A549 (cell line): Measurements from ENCODE around the gene SPPL3. TPM values are rescaled to one million over a fixed set of nuclear protein-coding genes. Genes with fewer than 3 reads are reported as not detected.

Experiments used
- ATAC-seq, 2 experiments: fragments of 200-7000 bp in 1 of 2; fragments of >200 bp in 1 of 2; cut with Nextera tagmentation in 1 of 2; cut with Tn5 transposase in 1 of 2; 3 replicates each; pipeline versions ENCODE4 v1.8.0 to v1.9.1; 2018 to 2020; ENCODE audit warnings: mild to moderate bottlenecking in 1 of 2, moderate library complexity in 1 of 2
- CTCF ChIA-PET: fragments of 300-600 bp; sonication (Branson Sonifier 250); formaldehyde crosslinking; extraction: SDS; loops from one replicate; lab custom pipeline; 2021; ENCODE audit warnings: antibody characterized with exemption, inconsistent platforms; lab: Yijun Ruan, JAX
- POLR2A ChIA-PET: fragments of 350-600 bp; formaldehyde crosslinking; extraction: SDS; loops from one replicate; lab custom pipeline; 2021; ENCODE audit warnings: antibody characterized with exemption, inconsistent platforms; lab: Yijun Ruan, JAX
- DNase-seq, 2 experiments: peaks; one replicate each; pipeline versions ENCODE4 v3.0.0 to v3.0.0-alpha.2; 2011 to 2016; ENCODE audit warnings: low read depth in 1 of 2, low spot score in 1 of 2
- FAIRE-seq: peaks from 2 replicates; lab custom pipeline; 2011; peaks lifted over from hg19 to GRCh38; lab: Jason Lieb, UNC
- H3K27ac ChIP-seq, 2 experiments: fragments of >200 bp; sonication (Bioruptor Twin); formaldehyde crosslinking; 3 replicates each; pipeline ENCODE4 v1.5.1; 2016 to 2017
- H3K4me1 ChIP-seq: fragments of >200 bp; sonication (Bioruptor Twin); formaldehyde crosslinking; 3 replicates; pipeline ENCODE4 v1.6.1; 2016
- H3K4me2 ChIP-seq: fragments of >200 bp; sonication (Bioruptor Twin); formaldehyde crosslinking; 3 replicates; pipeline ENCODE4 v1.6.1; 2016
- H3K4me3 ChIP-seq: fragments of >200 bp; sonication (Bioruptor Twin); formaldehyde crosslinking; 3 replicates; pipeline ENCODE4 v1.5.1; 2016
- H3K9me3 ChIP-seq: fragments of >200 bp; sonication (Bioruptor Twin); formaldehyde crosslinking; 3 replicates; pipeline ENCODE4 v1.6.1; 2016
- BHLHE40 ChIP-seq: IDR thresholded peaks from 2 replicates; pipeline ENCODE4 v1.6.1; 2012; ENCODE audit warnings: low read depth, low read length, inconsistent platforms
- CHD4 ChIP-seq: fragments of 200-600 bp; sonication (generic); IDR thresholded peaks from 2 replicates; pipeline ENCODE4 v1.6.1; 2016; ENCODE audit warnings: antibody characterized with exemption, mild to moderate bottlenecking, borderline replicate concordance
- EHF ChIP-seq: fragments of 250-450 bp; sonication (Bioruptor Pico); IDR thresholded peaks from 2 replicates; pipeline ENCODE4 v1.5.0; 2020; ENCODE audit warnings: mild to moderate bottlenecking
- EHMT2 ChIP-seq: fragments of 200-600 bp; sonication (generic); IDR thresholded peaks from 2 replicates; pipeline ENCODE4 v1.6.1; 2016; ENCODE audit warnings: antibody characterized with exemption, low read depth, mild to moderate bottlenecking, moderate library complexity
- HEYL ChIP-seq: fragments of 250-450 bp; sonication (Bioruptor Pico); IDR thresholded peaks from 2 replicates; pipeline ENCODE4 v1.8.0; 2021; ENCODE audit warnings: mild to moderate bottlenecking, moderate library complexity
- HOXB13 ChIP-seq: fragments of 250-450 bp; sonication (Bioruptor Pico); IDR thresholded peaks from 2 replicates; pipeline ENCODE4 v1.5.0; 2020; ENCODE audit warnings: low read depth, mild to moderate bottlenecking, moderate library complexity
- MYC ChIP-seq: IDR thresholded peaks from 2 replicates; pipeline ENCODE4 v1.6.1; 2012; ENCODE audit warnings: mild to moderate bottlenecking, inconsistent platforms, low read length, improper control_type of control experiment, borderline replicate concordance
- NFE2L2 ChIP-seq: fragments of 150-350 bp; conservative IDR thresholded peaks from 2 replicates; pipeline ENCODE4 v1.6.1; 2014; ENCODE audit warnings: low read length
- NPAS2 ChIP-seq: fragments of 250-450 bp; sonication (Bioruptor Pico); IDR thresholded peaks from 2 replicates; pipeline ENCODE4 v1.8.0; 2022; ENCODE audit warnings: mild to moderate bottlenecking, moderate library complexity, borderline replicate concordance
- PHF8 ChIP-seq: fragments of 200-600 bp; sonication (generic); IDR thresholded peaks from 2 replicates; pipeline ENCODE4 v1.6.1; 2016; ENCODE audit warnings: low read depth, mild to moderate bottlenecking, antibody characterized with exemption, moderate library complexity, borderline replicate concordance
- POLR2A ChIP-seq: IDR thresholded peaks from 2 replicates; pipeline ENCODE4 v1.6.1; 2012; ENCODE audit warnings: mild to moderate bottlenecking, low read length
- RAD21 ChIP-seq, 2 experiments: fragments of >200 bp in 1 of 2; sonication (Bioruptor Twin) in 1 of 2; formaldehyde crosslinking in 1 of 2; IDR thresholded peaks in 1 of 2; conservative IDR thresholded peaks in 1 of 2; 2 replicates in 1 of 2; 3 replicates in 1 of 2; pipeline ENCODE4 v1.6.1; 2012 to 2018; ENCODE audit warnings: inconsistent platforms in 1 of 2
- RFX5 ChIP-seq: fragments of 450-650 bp; IDR thresholded peaks from 2 replicates; pipeline ENCODE4 v1.7.1; 2014; ENCODE audit warnings: antibody characterized with exemption, mild to moderate bottlenecking, moderate library complexity
- SREBF2 ChIP-seq: fragments of 450-650 bp; IDR thresholded peaks from 2 replicates; pipeline ENCODE4 v1.6.1; 2014; ENCODE audit warnings: mild to moderate bottlenecking, moderate library complexity
- TFCP2L1 ChIP-seq: fragments of 250-450 bp; sonication (Bioruptor Pico); IDR thresholded peaks from 2 replicates; pipeline ENCODE4 v1.5.0; 2021; ENCODE audit warnings: mild to moderate bottlenecking
- ZNF302 ChIP-seq: fragments of 250-450 bp; sonication (Bioruptor Pico); IDR thresholded peaks from 2 replicates; pipeline ENCODE4 v1.9.0; 2021; ENCODE audit warnings: inconsistent platforms, mild to moderate bottlenecking, moderate library complexity
- WGBS: methylation state at CpG from one replicate; pipeline ENCODE4 v1.1.6; 2017; ENCODE audit errors: missing lambda C conversion rate; 5-methylcytosine and 5-hydroxymethylcytosine counted together
- polyA plus RNA-seq, 4 experiments: library from polyadenylated mRNA; depleted of rRNA in 3 of 4; stranded (reverse); fragments of >200 nt; fragmentation: RNase III in 1 of 4; extraction: RNeasy Plus Mini Kit Qiagen cat#74134 plus additional on column Dnase treatment in 1 of 4; gene quantifications; 2 replicates in 3 of 4; 3 replicates in 1 of 4; pipeline ENCODE4 v1.2.3, GENCODE V29; 2011 to 2017
- TF ChIP-seq, protein P1 (sequence below): fragments of >200 bp; sonication (Bioruptor Twin); formaldehyde crosslinking; IDR thresholded peaks from 2 replicates; pipeline ENCODE4 v1.6.1; 2016
- TF ChIP-seq, protein P2 (sequence below): fragments of 450-650 bp; IDR thresholded peaks from 2 replicates; pipeline ENCODE4 v1.6.1; 2014; ENCODE audit warnings: antibody characterized with exemption
- TF ChIP-seq, protein P3 (sequence below): fragments of >200 bp; sonication (Bioruptor Twin); formaldehyde crosslinking; IDR thresholded peaks from 3 replicates; pipeline ENCODE4 v1.5.1; 2016
- TF ChIP-seq, protein P4 (sequence below): fragments of 150-350 bp; IDR thresholded peaks from 2 replicates; pipeline ENCODE4 v1.6.1; 2014; ENCODE audit warnings: low read depth, mild to moderate bottlenecking, low read length
- TF ChIP-seq, protein P5 (sequence below): fragments of 250-450 bp; sonication (Bioruptor Pico); IDR thresholded peaks from 2 replicates; pipeline ENCODE4 v1.5.0; 2021; ENCODE audit warnings: mild to moderate bottlenecking, moderate library complexity, borderline replicate concordance

Gene SPPL3
- polyA plus RNA-seq, 2 of the 4 experiments (the other 2 are of a cell fraction), result 25.0 to 26.6 TPM

DNA sequence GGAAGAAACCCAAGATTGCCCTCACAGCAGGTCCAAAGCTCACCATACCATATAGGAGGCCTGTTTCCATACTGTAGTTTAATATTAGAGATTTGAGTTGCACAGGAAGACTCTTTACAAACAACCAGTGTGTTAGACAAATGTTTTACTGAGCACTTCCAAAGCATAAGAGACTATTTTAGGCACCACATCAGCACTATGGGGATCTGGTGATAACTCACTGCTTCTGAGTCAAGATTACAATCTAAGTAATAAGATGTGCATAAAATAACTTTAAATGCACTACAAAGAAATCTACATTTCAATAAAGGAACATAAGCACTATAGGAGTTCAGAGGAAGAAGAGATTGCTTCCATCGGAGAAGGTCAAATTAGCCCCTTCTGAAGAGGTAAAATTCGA lies 71.4 kb downstream of the SPPL3 start:
- Histone ChIP-seq H3K4me3 (no peak overlapping the region), H3K9me3 (no peaks in the 10 kb centered on the region), H3K27ac (no peak overlapping the region), H3K4me1 (peaks cover 30% of the 10 kb centered on the region), H3K4me2 (no peak overlapping the region)
- ChIA-PET POLR2A (no interaction called here), CTCF (interaction anchor here (1.1 kb wide), 1 partner anchor 17 kb away, joined by 3 read pairs; no protein-coding TSS in a partner anchor)
- no peak for DNase-seq
- FAIRE-seq, result no peak
- ATAC-seq, result no peak
- TF ChIP-seq TFCP2L1 (CRISPR knock-in tag) (no peak), NPAS2 (CRISPR knock-in tag) (no peak), CHD4 (no peak), ZNF302 (CRISPR knock-in tag) (no peak), MYC (no peak), HOXB13 (CRISPR knock-in tag) (no peak), NFE2L2 (no peak), BHLHE40 (no peak), POLR2A (no peak), HEYL (CRISPR knock-in tag) (no peak), PHF8 (no peak), EHF (CRISPR knock-in tag) (no peak), RAD21 (conservative IDR thresholded peaks at IDR 0.05 in 1 of 2, IDR thresholded peaks at IDR 0.05 in 1 of 2) (no peak), RFX5 (no peak), SREBF2 (no peak), EHMT2 (no peak)
- TF ChIP-seq, protein P1, sequence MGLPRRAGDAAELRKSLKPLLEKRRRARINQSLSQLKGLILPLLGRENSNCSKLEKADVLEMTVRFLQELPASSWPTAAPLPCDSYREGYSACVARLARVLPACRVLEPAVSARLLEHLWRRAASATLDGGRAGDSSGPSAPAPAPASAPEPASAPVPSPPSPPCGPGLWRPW, result no peak
- TF ChIP-seq, protein P2, sequence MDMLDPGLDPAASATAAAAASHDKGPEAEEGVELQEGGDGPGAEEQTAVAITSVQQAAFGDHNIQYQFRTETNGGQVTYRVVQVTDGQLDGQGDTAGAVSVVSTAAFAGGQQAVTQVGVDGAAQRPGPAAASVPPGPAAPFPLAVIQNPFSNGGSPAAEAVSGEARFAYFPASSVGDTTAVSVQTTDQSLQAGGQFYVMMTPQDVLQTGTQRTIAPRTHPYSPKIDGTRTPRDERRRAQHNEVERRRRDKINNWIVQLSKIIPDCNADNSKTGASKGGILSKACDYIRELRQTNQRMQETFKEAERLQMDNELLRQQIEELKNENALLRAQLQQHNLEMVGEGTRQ, result no peak
- TF ChIP-seq, protein P3, sequence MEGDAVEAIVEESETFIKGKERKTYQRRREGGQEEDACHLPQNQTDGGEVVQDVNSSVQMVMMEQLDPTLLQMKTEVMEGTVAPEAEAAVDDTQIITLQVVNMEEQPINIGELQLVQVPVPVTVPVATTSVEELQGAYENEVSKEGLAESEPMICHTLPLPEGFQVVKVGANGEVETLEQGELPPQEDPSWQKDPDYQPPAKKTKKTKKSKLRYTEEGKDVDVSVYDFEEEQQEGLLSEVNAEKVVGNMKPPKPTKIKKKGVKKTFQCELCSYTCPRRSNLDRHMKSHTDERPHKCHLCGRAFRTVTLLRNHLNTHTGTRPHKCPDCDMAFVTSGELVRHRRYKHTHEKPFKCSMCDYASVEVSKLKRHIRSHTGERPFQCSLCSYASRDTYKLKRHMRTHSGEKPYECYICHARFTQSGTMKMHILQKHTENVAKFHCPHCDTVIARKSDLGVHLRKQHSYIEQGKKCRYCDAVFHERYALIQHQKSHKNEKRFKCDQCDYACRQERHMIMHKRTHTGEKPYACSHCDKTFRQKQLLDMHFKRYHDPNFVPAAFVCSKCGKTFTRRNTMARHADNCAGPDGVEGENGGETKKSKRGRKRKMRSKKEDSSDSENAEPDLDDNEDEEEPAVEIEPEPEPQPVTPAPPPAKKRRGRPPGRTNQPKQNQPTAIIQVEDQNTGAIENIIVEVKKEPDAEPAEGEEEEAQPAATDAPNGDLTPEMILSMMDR, result no peak
- TF ChIP-seq, protein P4, sequence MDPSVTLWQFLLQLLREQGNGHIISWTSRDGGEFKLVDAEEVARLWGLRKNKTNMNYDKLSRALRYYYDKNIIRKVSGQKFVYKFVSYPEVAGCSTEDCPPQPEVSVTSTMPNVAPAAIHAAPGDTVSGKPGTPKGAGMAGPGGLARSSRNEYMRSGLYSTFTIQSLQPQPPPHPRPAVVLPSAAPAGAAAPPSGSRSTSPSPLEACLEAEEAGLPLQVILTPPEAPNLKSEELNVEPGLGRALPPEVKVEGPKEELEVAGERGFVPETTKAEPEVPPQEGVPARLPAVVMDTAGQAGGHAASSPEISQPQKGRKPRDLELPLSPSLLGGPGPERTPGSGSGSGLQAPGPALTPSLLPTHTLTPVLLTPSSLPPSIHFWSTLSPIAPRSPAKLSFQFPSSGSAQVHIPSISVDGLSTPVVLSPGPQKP, result no peak
- WGBS, result 84% methylated on average over 2 of the region's 2 CpGs

GRCh38 chr12:120831648-120832267 lies 72.4 kb downstream of the SPPL3 start:
- DNase-seq (no peak), ATAC-seq (no peak), FAIRE-seq (no peak)
- Histone ChIP-seq H3K9me3 (no peaks in the 10 kb centered on the region), H3K27ac (no peak overlapping the region), H3K4me3 (no peak overlapping the region), H3K4me1 (peaks cover 32% of the 10 kb centered on the region), H3K4me2 (no peak overlapping the region)
- TF ChIP-seq HEYL (CRISPR knock-in tag) (no peak), POLR2A (no peak), PHF8 (no peak), BHLHE40 (no peak)
- TF ChIP-seq, protein P5, sequence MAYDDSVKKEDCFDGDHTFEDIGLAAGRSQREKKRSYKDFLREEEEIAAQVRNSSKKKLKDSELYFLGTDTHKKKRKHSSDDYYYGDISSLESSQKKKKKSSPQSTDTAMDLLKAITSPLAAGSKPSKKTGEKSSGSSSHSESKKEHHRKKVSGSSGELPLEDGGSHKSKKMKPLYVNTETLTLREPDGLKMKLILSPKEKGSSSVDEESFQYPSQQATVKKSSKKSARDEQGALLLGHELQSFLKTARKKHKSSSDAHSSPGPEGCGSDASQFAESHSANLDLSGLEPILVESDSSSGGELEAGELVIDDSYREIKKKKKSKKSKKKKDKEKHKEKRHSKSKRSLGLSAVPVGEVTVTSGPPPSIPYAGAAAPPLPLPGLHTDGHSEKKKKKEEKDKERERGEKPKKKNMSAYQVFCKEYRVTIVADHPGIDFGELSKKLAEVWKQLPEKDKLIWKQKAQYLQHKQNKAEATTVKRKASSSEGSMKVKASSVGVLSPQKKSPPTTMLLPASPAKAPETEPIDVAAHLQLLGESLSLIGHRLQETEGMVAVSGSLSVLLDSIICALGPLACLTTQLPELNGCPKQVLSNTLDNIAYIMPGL (CRISPR knock-in tag), result no peak
- ChIA-PET POLR2A (no interaction called here), CTCF (interaction anchor here (0.5 to 1.1 kb wide), 2 partner anchors 18 to 26 kb away, joined by 3 read pairs; no protein-coding TSS in a partner anchor)
- WGBS, result 71% methylated on average over 2 of the region's 2 CpGs
